Choroid plexus epithelial cell (primary cell): ENCODE data around the gene NLRC3.
A peak's percentile ranks its signal among the peaks of the same experiment; 100 is the strongest.

Experiments
- DNase-seq: peaks from one replicate; pipeline ENCODE4 v3.0.0-alpha.2; 2010; ENCODE audit warnings: low read depth
- H3K4me3 ChIP-seq: 2 replicates; pipeline ENCODE4 v1.5.1; 2011; ENCODE audit warnings: low read depth, mild to moderate bottlenecking, control low read depth, low read length, moderate library complexity
- CTCF ChIP-seq: conservative IDR thresholded peaks from 2 replicates; pipeline ENCODE4 v1.5.1; 2011; ENCODE audit warnings: low read depth, mild to moderate bottlenecking, control low read depth, inconsistent platforms, low read length, moderate library complexity

Gene NLRC3

GRCh38 chr16:3525951-3526350 is 51.3 kb downstream of the NLRC3 start:
- no peak overlapping the region for H3K4me3 ChIP-seq
- DNase-seq = no peak
- no peak for TF ChIP-seq CTCF

GRCh38 chr16:3523281-3523680 is 53.9 kb downstream of the NLRC3 start:
- no peak overlapping the region for H3K4me3 ChIP-seq
- DNase-seq = no peak
- TF ChIP-seq CTCF = no peak

GRCh38 chr16:3520841-3521240 is 56.4 kb downstream of the NLRC3 start:
- H3K4me3 ChIP-seq = no peak overlapping the region
- DNase-seq = no peak
- no peak for TF ChIP-seq CTCF

- TF ChIP-seq CTCF = no peak
- no peak overlapping the region for H3K4me3 ChIP-seq
- DNase-seq = peak; percentile 13
These were observed 56.8 kb downstream of the NLRC3 start for GRCh38 chr16:3520413-3520812.

- DNase-seq = peak; percentile 13
These were observed 57.6 kb downstream of the NLRC3 start for GRCh38 chr16:3519581-3519980.

GRCh38 chr16:3518986-3519348 is 58.2 kb downstream of the NLRC3 start:
- no peak for DNase-seq
- no peak overlapping the region for H3K4me3 ChIP-seq
- TF ChIP-seq CTCF = no peak

More at GRCh38 chr16:3519581-3519980, 57.6 kb downstream of the NLRC3 start:
- TF ChIP-seq CTCF = no peak
- no peak overlapping the region for H3K4me3 ChIP-seq

- TF ChIP-seq CTCF = no peak
- no peak overlapping the region for H3K4me3 ChIP-seq
- no peak for DNase-seq
These were observed 58.8 kb downstream of the NLRC3 start for GRCh38 chr16:3518292-3518985.
